NT2/D1 (cell line): ENCODE data around the gene MARS1.

ENCODE experiments used
- DNase-seq: peaks from one replicate; pipeline ENCODE4 v3.0.0-alpha.2; 2011; ENCODE audit warnings: low read depth, low spot score
- H3K27me3 ChIP-seq: 2 replicates; pipeline ENCODE4 v1.6.0; 2011; ENCODE audit warnings: mild to moderate bottlenecking; ENCODE audit not compliant: insufficient read length, insufficient read depth
- H3K36me3 ChIP-seq: 2 replicates; pipeline ENCODE4 v1.6.1; 2011; ENCODE audit warnings: mild to moderate bottlenecking, low read length, mixed read lengths; ENCODE audit not compliant: insufficient read depth, insufficient read length
- H3K4me1 ChIP-seq: 2 replicates; pipeline ENCODE4 v1.5.1; 2011; ENCODE audit not compliant: insufficient read depth, insufficient read length
- H3K4me3 ChIP-seq: 2 replicates; pipeline ENCODE4 v1.5.1; 2011; ENCODE audit warnings: low read depth; ENCODE audit not compliant: insufficient read length
- H3K9ac ChIP-seq: 2 replicates; pipeline ENCODE4 v1.6.0; 2011; ENCODE audit warnings: low read depth; ENCODE audit not compliant: insufficient read length
- H3K9me3 ChIP-seq: 2 replicates; pipeline ENCODE4 v1.5.1; 2011; ENCODE audit warnings: mild to moderate bottlenecking, low read length; ENCODE audit not compliant: insufficient read depth
- SUZ12 ChIP-seq: IDR thresholded peaks from 2 replicates; pipeline ENCODE4 v1.6.1; 2011; ENCODE audit not compliant: insufficient read length, insufficient read depth; ENCODE audit errors: extremely low read depth
- YY1 ChIP-seq: IDR thresholded peaks from 2 replicates; pipeline ENCODE4 v1.6.1; 2011; ENCODE audit not compliant: insufficient read length, insufficient read depth
- ZNF274 ChIP-seq: IDR thresholded peaks from 2 replicates; pipeline ENCODE4 v1.6.1; 2011; ENCODE audit warnings: mild to moderate bottlenecking, low read depth, low read length

MARS1 gene

GRCh38 chr12:57462912-57463253, 25.0 kb upstream of the MARS1 start:
- Histone ChIP-seq H3K9me3 (no peaks in the 10 kb centered on the region), H3K9ac (no peak overlapping the region), H3K4me3 (no peak overlapping the region), H3K4me1 (peaks cover 5% of the 10 kb centered on the region), H3K36me3 (peaks cover 11% of the 10 kb centered on the region), H3K27me3 (no peaks in the 10 kb centered on the region)
- no peak for DNase-seq
- TF ChIP-seq ZNF274 = no peak
- no peak for TF ChIP-seq YY1
- TF ChIP-seq SUZ12 = no peak

GRCh38 chr12:57464569-57464968, 23.3 kb upstream of the MARS1 start:
- no peak overlapping the region for H3K9ac ChIP-seq
- no peak for DNase-seq
- no peak for TF ChIP-seq SUZ12
- no peak for TF ChIP-seq YY1
- no peak for TF ChIP-seq ZNF274
- H3K27me3 ChIP-seq = no peaks in the 10 kb centered on the region
- no peak overlapping the region for H3K4me3 ChIP-seq
- peaks cover 5% of the 10 kb centered on the region for H3K4me1 ChIP-seq
- peaks cover 16% of the 10 kb centered on the region for H3K36me3 ChIP-seq
- H3K9me3 ChIP-seq = no peaks in the 10 kb centered on the region

GRCh38 chr12:57465030-57465746, 22.7 kb upstream of the MARS1 start:
- H3K27me3 ChIP-seq = no peaks in the 10 kb centered on the region
- no peak overlapping the region for H3K9ac ChIP-seq
- TF ChIP-seq YY1 = no peak
- TF ChIP-seq ZNF274 = no peak
- TF ChIP-seq SUZ12 = no peak
- H3K36me3 ChIP-seq = peaks cover 16% of the 10 kb centered on the region
- no peak for DNase-seq
- H3K9me3 ChIP-seq = no peaks in the 10 kb centered on the region
- H3K4me1 ChIP-seq = peaks cover 5% of the 10 kb centered on the region
- no peak overlapping the region for H3K4me3 ChIP-seq

- Histone ChIP-seq H3K27me3 (no peaks in the 10 kb centered on the region), H3K9ac (no peak overlapping the region)
- DNase-seq = no peak
Measured at GRCh38 chr12:57465747-57466505, 21.9 kb upstream of the MARS1 start.

GRCh38 chr12:57467212-57467874, 20.5 kb upstream of the MARS1 start:
- Histone ChIP-seq H3K4me3 (no peak overlapping the region), H3K9me3 (no peaks in the 10 kb centered on the region), H3K9ac (no peak overlapping the region), H3K27me3 (peaks cover 2% of the 10 kb centered on the region), H3K4me1 (peaks cover 5% of the 10 kb centered on the region), H3K36me3 (peaks cover 24% of the 10 kb centered on the region)
- no peak for DNase-seq
- TF ChIP-seq SUZ12 = no peak
- TF ChIP-seq ZNF274 = no peak
- TF ChIP-seq YY1 = no peak

More at GRCh38 chr12:57465747-57466505, 21.9 kb upstream of the MARS1 start:
- Histone ChIP-seq H3K36me3 (peaks cover 23% of the 10 kb centered on the region), H3K4me1 (peaks cover 5% of the 10 kb centered on the region), H3K9me3 (no peaks in the 10 kb centered on the region), H3K4me3 (no peak overlapping the region)
- no peak for TF ChIP-seq YY1
- TF ChIP-seq SUZ12 = no peak
- no peak for TF ChIP-seq ZNF274

GRCh38 chr12:57467915-57468314, 20.0 kb upstream of the MARS1 start:
- Histone ChIP-seq H3K9me3 (no peaks in the 10 kb centered on the region), H3K4me1 (peaks cover 4% of the 10 kb centered on the region), H3K9ac (no peak overlapping the region), H3K4me3 (no peak overlapping the region), H3K27me3 (peaks cover 8% of the 10 kb centered on the region), H3K36me3 (peaks cover 24% of the 10 kb centered on the region)
- TF ChIP-seq YY1 = no peak
- TF ChIP-seq ZNF274 = no peak
- no peak for DNase-seq

GRCh38 chr12:57469296-57470164, 18.3 kb upstream of the MARS1 start:
- Histone ChIP-seq H3K36me3 (peaks cover 24% of the 10 kb centered on the region), H3K27me3 (peaks cover 22% of the 10 kb centered on the region), H3K9me3 (no peaks in the 10 kb centered on the region), H3K4me3 (no peak overlapping the region), H3K9ac (no peak overlapping the region), H3K4me1 (no peaks in the 10 kb centered on the region)
- no peak for TF ChIP-seq SUZ12
- no peak for TF ChIP-seq ZNF274
- no peak for TF ChIP-seq YY1
- DNase-seq = no peak
